ENCODE results near the gene KSR1.

The KSR1 gene

DNA sequence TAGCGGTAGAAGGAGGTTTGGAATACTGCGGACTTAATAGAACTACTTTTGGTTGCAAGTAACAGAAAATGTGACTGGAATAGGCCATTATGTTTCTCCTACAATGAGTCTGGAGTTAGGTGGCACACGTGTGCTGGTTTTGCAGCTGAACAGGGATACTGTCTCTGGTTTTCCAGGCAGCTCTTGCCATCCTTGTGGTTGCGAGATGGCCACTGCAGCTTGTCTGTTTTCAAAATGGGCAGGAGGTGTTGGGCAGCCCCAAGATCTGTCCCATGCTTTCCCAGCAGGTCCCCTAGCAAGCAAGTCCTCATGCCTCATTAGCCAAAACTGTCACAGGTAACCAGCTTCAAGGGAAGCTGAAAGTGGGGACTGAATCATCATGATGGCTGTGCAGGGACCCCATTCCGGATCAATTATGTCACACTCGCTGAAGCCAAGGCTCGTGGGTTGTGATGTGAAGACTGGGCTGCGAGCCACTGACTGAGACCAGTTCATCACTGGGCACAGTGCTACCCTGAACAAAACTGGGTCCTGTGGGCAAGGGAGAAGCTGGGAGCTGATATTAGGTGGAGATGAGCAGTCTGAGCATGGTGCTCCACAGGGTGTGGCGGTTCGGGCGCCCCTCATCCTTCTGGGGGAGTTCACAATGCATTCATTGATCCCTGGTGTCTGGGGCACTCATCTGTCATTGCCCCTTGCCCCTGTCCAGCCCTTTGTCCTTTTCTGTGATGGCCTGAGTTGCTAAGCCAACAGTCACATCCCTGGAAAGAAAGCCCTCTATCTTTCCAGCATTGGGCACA, 82.1 kb downstream of the KSR1 start:
- TF ChIP-seq, protein P1, sequence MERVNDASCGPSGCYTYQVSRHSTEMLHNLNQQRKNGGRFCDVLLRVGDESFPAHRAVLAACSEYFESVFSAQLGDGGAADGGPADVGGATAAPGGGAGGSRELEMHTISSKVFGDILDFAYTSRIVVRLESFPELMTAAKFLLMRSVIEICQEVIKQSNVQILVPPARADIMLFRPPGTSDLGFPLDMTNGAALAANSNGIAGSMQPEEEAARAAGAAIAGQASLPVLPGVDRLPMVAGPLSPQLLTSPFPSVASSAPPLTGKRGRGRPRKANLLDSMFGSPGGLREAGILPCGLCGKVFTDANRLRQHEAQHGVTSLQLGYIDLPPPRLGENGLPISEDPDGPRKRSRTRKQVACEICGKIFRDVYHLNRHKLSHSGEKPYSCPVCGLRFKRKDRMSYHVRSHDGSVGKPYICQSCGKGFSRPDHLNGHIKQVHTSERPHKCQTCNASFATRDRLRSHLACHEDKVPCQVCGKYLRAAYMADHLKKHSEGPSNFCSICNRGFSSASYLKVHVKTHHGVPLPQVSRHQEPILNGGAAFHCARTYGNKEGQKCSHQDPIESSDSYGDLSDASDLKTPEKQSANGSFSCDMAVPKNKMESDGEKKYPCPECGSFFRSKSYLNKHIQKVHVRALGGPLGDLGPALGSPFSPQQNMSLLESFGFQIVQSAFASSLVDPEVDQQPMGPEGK (CRISPR knock-in tag; IDR thresholded peaks at IDR 0.05; ENCODE audit: borderline replicate concordance), result no peak
- TF ChIP-seq ZFP30 (CRISPR knock-in tag; IDR thresholded peaks at IDR 0.05) (no peak), ZFP3 (CRISPR knock-in tag; IDR thresholded peaks at IDR 0.05) (no peak), ZNF8 (CRISPR knock-in tag; IDR thresholded peaks at IDR 0.05) (no peak), OSR1 (CRISPR knock-in tag; IDR thresholded peaks at IDR 0.05) (no peak), TCF4 (CRISPR knock-in tag; IDR thresholded peaks at IDR 0.05; ENCODE audit: borderline replicate concordance) (no peak), BACH2 (CRISPR knock-in tag; IDR thresholded peaks at IDR 0.05; ENCODE audit: borderline replicate concordance) (no peak)
- TF ChIP-seq, protein P2, sequence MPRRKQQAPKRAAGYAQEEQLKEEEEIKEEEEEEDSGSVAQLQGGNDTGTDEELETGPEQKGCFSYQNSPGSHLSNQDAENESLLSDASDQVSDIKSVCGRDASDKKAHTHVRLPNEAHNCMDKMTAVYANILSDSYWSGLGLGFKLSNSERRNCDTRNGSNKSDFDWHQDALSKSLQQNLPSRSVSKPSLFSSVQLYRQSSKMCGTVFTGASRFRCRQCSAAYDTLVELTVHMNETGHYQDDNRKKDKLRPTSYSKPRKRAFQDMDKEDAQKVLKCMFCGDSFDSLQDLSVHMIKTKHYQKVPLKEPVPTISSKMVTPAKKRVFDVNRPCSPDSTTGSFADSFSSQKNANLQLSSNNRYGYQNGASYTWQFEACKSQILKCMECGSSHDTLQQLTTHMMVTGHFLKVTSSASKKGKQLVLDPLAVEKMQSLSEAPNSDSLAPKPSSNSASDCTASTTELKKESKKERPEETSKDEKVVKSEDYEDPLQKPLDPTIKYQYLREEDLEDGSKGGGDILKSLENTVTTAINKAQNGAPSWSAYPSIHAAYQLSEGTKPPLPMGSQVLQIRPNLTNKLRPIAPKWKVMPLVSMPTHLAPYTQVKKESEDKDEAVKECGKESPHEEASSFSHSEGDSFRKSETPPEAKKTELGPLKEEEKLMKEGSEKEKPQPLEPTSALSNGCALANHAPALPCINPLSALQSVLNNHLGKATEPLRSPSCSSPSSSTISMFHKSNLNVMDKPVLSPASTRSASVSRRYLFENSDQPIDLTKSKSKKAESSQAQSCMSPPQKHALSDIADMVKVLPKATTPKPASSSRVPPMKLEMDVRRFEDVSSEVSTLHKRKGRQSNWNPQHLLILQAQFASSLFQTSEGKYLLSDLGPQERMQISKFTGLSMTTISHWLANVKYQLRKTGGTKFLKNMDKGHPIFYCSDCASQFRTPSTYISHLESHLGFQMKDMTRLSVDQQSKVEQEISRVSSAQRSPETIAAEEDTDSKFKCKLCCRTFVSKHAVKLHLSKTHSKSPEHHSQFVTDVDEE (CRISPR knock-in tag; IDR thresholded peaks at IDR 0.05), result no peak
- no peak for ATAC-seq

DNA sequence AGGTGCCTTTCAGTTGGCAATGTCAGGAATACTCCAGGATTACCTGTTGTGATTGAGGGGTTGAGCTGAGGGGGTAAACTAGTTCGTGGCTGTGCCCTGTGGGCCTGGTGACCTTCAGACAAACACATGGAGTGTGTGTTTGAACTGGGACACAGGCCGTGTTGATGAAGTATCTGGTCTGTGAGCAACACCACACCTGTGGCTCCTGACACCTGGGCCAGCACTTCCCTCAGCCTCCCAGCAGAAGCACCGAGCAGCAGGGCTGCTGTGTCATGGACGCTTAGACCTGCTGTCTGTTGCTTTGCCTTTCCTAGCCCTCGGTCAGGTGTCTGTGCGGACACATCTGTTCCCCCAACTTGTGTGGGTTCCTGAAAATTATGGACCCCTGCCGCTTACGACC, 82.9 kb downstream of the KSR1 start:
- ATAC-seq, result no peak
- no peak for TF ChIP-seq TOX (CRISPR knock-in tag; IDR thresholded peaks at IDR 0.05; ENCODE audit: borderline replicate concordance)
- TF ChIP-seq ZFP30 (CRISPR knock-in tag; IDR thresholded peaks at IDR 0.05), result no peak
- TF ChIP-seq ZNF565 (CRISPR knock-in tag; conservative IDR thresholded peaks at IDR 0.05; ENCODE audit: low read depth), result no peak
- TF ChIP-seq ARNTL (CRISPR knock-in tag; IDR thresholded peaks at IDR 0.05; ENCODE audit: borderline replicate concordance, low read depth), result no peak
- TF ChIP-seq PPARA (CRISPR knock-in tag; IDR thresholded peaks at IDR 0.05; ENCODE audit: borderline replicate concordance), result no peak
- no peak for TF ChIP-seq ZNF70 (CRISPR knock-in tag; IDR thresholded peaks at IDR 0.05)
- no peak for TF ChIP-seq CSDC2 (CRISPR knock-in tag; IDR thresholded peaks at IDR 0.05)
- no peak for TF ChIP-seq TCF4 (CRISPR knock-in tag; IDR thresholded peaks at IDR 0.05; ENCODE audit: borderline replicate concordance)
- no peak for TF ChIP-seq ZNF8 (CRISPR knock-in tag; IDR thresholded peaks at IDR 0.05)
- TF ChIP-seq, protein P3, sequence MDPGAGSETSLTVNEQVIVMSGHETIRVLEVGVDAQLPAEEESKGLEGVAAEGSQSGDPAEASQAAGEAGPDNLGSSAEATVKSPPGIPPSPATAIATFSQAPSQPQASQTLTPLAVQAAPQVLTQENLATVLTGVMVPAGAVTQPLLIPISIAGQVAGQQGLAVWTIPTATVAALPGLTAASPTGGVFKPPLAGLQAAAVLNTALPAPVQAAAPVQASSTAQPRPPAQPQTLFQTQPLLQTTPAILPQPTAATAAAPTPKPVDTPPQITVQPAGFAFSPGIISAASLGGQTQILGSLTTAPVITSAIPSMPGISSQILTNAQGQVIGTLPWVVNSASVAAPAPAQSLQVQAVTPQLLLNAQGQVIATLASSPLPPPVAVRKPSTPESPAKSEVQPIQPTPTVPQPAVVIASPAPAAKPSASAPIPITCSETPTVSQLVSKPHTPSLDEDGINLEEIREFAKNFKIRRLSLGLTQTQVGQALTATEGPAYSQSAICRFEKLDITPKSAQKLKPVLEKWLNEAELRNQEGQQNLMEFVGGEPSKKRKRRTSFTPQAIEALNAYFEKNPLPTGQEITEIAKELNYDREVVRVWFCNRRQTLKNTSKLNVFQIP (CRISPR knock-in tag; IDR thresholded peaks at IDR 0.05; ENCODE audit: borderline replicate concordance, low read depth), result no peak
- no peak for TF ChIP-seq SNAI2 (CRISPR knock-in tag; IDR thresholded peaks at IDR 0.05)
- TF ChIP-seq, protein P1 (CRISPR knock-in tag; IDR thresholded peaks at IDR 0.05; ENCODE audit: borderline replicate concordance), result no peak
- no peak for TF ChIP-seq ZC3H10 (CRISPR knock-in tag; IDR thresholded peaks at IDR 0.05)
- TF ChIP-seq, protein P4, sequence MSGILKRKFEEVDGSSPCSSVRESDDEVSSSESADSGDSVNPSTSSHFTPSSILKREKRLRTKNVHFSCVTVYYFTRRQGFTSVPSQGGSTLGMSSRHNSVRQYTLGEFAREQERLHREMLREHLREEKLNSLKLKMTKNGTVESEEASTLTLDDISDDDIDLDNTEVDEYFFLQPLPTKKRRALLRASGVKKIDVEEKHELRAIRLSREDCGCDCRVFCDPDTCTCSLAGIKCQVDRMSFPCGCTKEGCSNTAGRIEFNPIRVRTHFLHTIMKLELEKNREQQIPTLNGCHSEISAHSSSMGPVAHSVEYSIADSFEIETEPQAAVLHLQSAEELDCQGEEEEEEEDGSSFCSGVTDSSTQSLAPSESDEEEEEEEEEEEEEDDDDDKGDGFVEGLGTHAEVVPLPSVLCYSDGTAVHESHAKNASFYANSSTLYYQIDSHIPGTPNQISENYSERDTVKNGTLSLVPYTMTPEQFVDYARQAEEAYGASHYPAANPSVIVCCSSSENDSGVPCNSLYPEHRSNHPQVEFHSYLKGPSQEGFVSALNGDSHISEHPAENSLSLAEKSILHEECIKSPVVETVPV (CRISPR knock-in tag; IDR thresholded peaks at IDR 0.05), result no peak
- TF ChIP-seq, protein P5, sequence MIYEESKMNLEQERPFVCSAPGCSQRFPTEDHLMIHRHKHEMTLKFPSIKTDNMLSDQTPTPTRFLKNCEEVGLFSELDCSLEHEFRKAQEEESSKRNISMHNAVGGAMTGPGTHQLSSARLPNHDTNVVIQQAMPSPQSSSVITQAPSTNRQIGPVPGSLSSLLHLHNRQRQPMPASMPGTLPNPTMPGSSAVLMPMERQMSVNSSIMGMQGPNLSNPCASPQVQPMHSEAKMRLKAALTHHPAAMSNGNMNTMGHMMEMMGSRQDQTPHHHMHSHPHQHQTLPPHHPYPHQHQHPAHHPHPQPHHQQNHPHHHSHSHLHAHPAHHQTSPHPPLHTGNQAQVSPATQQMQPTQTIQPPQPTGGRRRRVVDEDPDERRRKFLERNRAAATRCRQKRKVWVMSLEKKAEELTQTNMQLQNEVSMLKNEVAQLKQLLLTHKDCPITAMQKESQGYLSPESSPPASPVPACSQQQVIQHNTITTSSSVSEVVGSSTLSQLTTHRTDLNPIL (CRISPR knock-in tag; IDR thresholded peaks at IDR 0.05; ENCODE audit: low read depth), result no peak
- TF ChIP-seq OSR1 (CRISPR knock-in tag; IDR thresholded peaks at IDR 0.05), result no peak

Data from SK-N-SH treated with all-trans-retinoic acid at 6 μM for 48 hours (cell line).